A549 (cell line): ENCODE results near the gene PARP9.

ENCODE experiments used
- CHD2 ChIP-seq: fragments of 150-350 bp; IDR thresholded peaks from 2 replicates; pipeline ENCODE4 v1.6.1; 2014; ENCODE audit warnings: low read length; ENCODE audit not compliant: partially characterized antibody
- HDAC2 ChIP-seq: fragments of 200-600 bp; sonication (generic); IDR thresholded peaks from 2 replicates; pipeline ENCODE4 v1.6.1; 2016
- NFE2L2 ChIP-seq: fragments of 150-350 bp; conservative IDR thresholded peaks from 2 replicates; pipeline ENCODE4 v1.6.1; 2014; ENCODE audit warnings: low read length
- TF ChIP-seq, protein P1 (sequence below): fragments of 150-350 bp; IDR thresholded peaks from 2 replicates; pipeline ENCODE4 v1.6.1; 2014; ENCODE audit warnings: low read depth, mild to moderate bottlenecking, low read length
- TF ChIP-seq, protein P2 (sequence below): fragments of >200 bp; sonication (Bioruptor Twin); formaldehyde crosslinking; IDR thresholded peaks from 3 replicates; pipeline ENCODE4 v1.5.1; 2016
- TF ChIP-seq, protein P3 (sequence below): fragments of 200-600 bp; sonication (generic); IDR thresholded peaks from 2 replicates; pipeline ENCODE4 v1.6.1; 2016; ENCODE audit warnings: antibody characterized with exemption, mild to moderate bottlenecking, moderate library complexity

DNA sequence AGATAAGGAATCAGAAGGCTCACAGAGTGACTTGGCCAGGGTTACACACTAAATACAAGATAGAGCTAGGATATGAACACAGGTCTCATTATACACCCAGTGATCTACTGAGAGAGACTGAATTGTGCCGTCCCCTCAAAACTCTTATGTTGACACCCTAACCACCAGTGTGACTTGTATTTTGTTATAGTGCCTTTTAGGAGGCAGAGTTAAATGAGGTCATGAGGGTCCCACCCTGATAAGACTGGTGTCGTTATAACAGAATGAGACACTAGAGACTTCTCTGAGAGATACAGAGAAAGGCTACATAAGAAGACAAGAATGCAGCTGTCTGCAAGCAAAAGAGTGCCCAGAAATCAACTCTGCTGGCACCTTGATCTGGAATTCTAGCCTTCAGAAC lies 62.0 kb downstream of the PARP9 start:
- TF ChIP-seq, protein P1, sequence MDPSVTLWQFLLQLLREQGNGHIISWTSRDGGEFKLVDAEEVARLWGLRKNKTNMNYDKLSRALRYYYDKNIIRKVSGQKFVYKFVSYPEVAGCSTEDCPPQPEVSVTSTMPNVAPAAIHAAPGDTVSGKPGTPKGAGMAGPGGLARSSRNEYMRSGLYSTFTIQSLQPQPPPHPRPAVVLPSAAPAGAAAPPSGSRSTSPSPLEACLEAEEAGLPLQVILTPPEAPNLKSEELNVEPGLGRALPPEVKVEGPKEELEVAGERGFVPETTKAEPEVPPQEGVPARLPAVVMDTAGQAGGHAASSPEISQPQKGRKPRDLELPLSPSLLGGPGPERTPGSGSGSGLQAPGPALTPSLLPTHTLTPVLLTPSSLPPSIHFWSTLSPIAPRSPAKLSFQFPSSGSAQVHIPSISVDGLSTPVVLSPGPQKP: no peak
- no peak for TF ChIP-seq NFE2L2
- no peak for TF ChIP-seq CHD2
- TF ChIP-seq, protein P2, sequence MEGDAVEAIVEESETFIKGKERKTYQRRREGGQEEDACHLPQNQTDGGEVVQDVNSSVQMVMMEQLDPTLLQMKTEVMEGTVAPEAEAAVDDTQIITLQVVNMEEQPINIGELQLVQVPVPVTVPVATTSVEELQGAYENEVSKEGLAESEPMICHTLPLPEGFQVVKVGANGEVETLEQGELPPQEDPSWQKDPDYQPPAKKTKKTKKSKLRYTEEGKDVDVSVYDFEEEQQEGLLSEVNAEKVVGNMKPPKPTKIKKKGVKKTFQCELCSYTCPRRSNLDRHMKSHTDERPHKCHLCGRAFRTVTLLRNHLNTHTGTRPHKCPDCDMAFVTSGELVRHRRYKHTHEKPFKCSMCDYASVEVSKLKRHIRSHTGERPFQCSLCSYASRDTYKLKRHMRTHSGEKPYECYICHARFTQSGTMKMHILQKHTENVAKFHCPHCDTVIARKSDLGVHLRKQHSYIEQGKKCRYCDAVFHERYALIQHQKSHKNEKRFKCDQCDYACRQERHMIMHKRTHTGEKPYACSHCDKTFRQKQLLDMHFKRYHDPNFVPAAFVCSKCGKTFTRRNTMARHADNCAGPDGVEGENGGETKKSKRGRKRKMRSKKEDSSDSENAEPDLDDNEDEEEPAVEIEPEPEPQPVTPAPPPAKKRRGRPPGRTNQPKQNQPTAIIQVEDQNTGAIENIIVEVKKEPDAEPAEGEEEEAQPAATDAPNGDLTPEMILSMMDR: no peak
- TF ChIP-seq HDAC2: no peak
- TF ChIP-seq, protein P3, sequence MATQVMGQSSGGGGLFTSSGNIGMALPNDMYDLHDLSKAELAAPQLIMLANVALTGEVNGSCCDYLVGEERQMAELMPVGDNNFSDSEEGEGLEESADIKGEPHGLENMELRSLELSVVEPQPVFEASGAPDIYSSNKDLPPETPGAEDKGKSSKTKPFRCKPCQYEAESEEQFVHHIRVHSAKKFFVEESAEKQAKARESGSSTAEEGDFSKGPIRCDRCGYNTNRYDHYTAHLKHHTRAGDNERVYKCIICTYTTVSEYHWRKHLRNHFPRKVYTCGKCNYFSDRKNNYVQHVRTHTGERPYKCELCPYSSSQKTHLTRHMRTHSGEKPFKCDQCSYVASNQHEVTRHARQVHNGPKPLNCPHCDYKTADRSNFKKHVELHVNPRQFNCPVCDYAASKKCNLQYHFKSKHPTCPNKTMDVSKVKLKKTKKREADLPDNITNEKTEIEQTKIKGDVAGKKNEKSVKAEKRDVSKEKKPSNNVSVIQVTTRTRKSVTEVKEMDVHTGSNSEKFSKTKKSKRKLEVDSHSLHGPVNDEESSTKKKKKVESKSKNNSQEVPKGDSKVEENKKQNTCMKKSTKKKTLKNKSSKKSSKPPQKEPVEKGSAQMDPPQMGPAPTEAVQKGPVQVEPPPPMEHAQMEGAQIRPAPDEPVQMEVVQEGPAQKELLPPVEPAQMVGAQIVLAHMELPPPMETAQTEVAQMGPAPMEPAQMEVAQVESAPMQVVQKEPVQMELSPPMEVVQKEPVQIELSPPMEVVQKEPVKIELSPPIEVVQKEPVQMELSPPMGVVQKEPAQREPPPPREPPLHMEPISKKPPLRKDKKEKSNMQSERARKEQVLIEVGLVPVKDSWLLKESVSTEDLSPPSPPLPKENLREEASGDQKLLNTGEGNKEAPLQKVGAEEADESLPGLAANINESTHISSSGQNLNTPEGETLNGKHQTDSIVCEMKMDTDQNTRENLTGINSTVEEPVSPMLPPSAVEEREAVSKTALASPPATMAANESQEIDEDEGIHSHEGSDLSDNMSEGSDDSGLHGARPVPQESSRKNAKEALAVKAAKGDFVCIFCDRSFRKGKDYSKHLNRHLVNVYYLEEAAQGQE: no peak
